IMR-90 (cell line): ENCODE measurements around the gene ARHGEF3. TPM values are rescaled to one million over a fixed set of nuclear protein-coding genes. Genes with fewer than 3 reads are reported as not detected.

Experiments
- ATAC-seq: fragments of 200-7000 bp; cut with Tn5 transposase; 2 replicates; pipeline ENCODE4 v1.9.1; 2020; ENCODE audit warnings: low read depth, mild to moderate bottlenecking, moderate library complexity
- BruUV-seq: library from RNA; stranded (reverse); fragments of 400-500 nt; replicated peaks from 2 replicates; lab custom pipeline; 2021; lab: Mats Ljungman, UMichigan
- CTCF ChIA-PET: fragments of 300-600 bp; formaldehyde crosslinking; extraction: SDS; loops from one replicate; lab custom pipeline; 2021; ENCODE audit warnings: antibody characterized with exemption; lab: Yijun Ruan, JAX
- POLR2A ChIA-PET: fragments of 300-600 bp; sonication (Branson Sonifier 250); formaldehyde crosslinking; loops from one replicate; lab custom pipeline; 2022; ENCODE audit warnings: antibody characterized with exemption; ENCODE audit not compliant: unreplicated experiment; lab: Charles Lee
- DNase-seq: peaks from one replicate; pipeline ENCODE4 v3.0.0; 2013
- H2AFZ ChIP-seq: replicated peaks from 2 replicates; pipeline ENCODE3; 2013; ENCODE audit warnings: low read length, mild to moderate bottlenecking; ENCODE audit not compliant: poor library complexity
- H2AK5ac ChIP-seq: 2 replicates; pipeline ENCODE4 v1.6.1; 2013; ENCODE audit warnings: low read depth, low read length, inconsistent platforms
- H2AK9ac ChIP-seq: replicated peaks from 2 replicates; pipeline ENCODE3; 2013; ENCODE audit warnings: mild to moderate bottlenecking, low read depth, low read length, moderate library complexity; ENCODE audit not compliant: poor library complexity
- H2BK120ac ChIP-seq: 2 replicates; pipeline ENCODE4 v1.6.1; 2013; ENCODE audit warnings: low read depth, low read length, inconsistent platforms
- H2BK15ac ChIP-seq: 3 replicates; pipeline ENCODE4 v1.6.1; 2013; ENCODE audit warnings: low read depth, low read length, inconsistent platforms
- H2BK20ac ChIP-seq: 2 replicates; pipeline ENCODE4 v1.6.1; 2013; ENCODE audit warnings: low read depth, mild to moderate bottlenecking, inconsistent platforms, low read length, moderate library complexity
- H2BK5ac ChIP-seq: 2 replicates; pipeline ENCODE4 v1.6.1; 2013; ENCODE audit warnings: mild to moderate bottlenecking, low read depth, low read length, inconsistent platforms; ENCODE audit not compliant: poor library complexity, severe bottlenecking
- H3K14ac ChIP-seq: replicated peaks from 2 replicates; pipeline ENCODE4 v1.6.1; 2013; ENCODE audit warnings: low read depth, low read length, inconsistent platforms
- H3K18ac ChIP-seq: 2 replicates; pipeline ENCODE4 v1.6.1; 2013; ENCODE audit warnings: low read depth, low read length, control low read depth
- H3K23ac ChIP-seq: 2 replicates; pipeline ENCODE4 v1.6.1; 2013; ENCODE audit warnings: low read depth, low read length, inconsistent platforms
- H3K27ac ChIP-seq: 2 replicates; pipeline ENCODE4 v1.5.1; 2013; ENCODE audit warnings: mild to moderate bottlenecking, control low read depth, low read length; ENCODE audit not compliant: insufficient read depth
- H3K27me3 ChIP-seq: 2 replicates; pipeline ENCODE4 v1.6.1; 2013; ENCODE audit warnings: low read length; ENCODE audit not compliant: control insufficient read depth, insufficient read depth
- H3K36me3 ChIP-seq: 2 replicates; pipeline ENCODE4 v1.6.1; 2013; ENCODE audit warnings: low read length, mixed read lengths; ENCODE audit not compliant: control insufficient read depth, insufficient read depth
- H3K4ac ChIP-seq: 2 replicates; pipeline ENCODE4 v1.6.1; 2013; ENCODE audit warnings: low read depth, low read length, inconsistent platforms
- H3K4me1 ChIP-seq: 2 replicates; pipeline ENCODE4 v1.6.1; 2013; ENCODE audit warnings: low read length, mixed read lengths; ENCODE audit not compliant: control insufficient read depth, insufficient read depth
- H3K4me2 ChIP-seq: 2 replicates; pipeline ENCODE4 v1.6.1; 2013; ENCODE audit warnings: low read depth, mild to moderate bottlenecking, control low read depth, low read length, moderate library complexity
- H3K4me3 ChIP-seq: 2 replicates; pipeline ENCODE4 v1.5.1; 2013; ENCODE audit warnings: low read depth, mild to moderate bottlenecking, control low read depth, low read length, moderate library complexity; ENCODE audit not compliant: insufficient read depth
- H3K56ac ChIP-seq: 2 replicates; pipeline ENCODE4 v1.6.1; 2013; ENCODE audit warnings: low read length, inconsistent platforms; ENCODE audit not compliant: insufficient read depth; ENCODE audit errors: extremely low read depth
- H3K79me1 ChIP-seq, 2 experiments: 2 replicates each; pipeline ENCODE4 v1.6.1; 2013; ENCODE audit warnings: low read length in 2 of 2, inconsistent platforms in 1 of 2, low read depth in 1 of 2
- H3K9ac ChIP-seq: 2 replicates; pipeline ENCODE4 v1.6.1; 2013; ENCODE audit warnings: low read depth, low read length, control low read depth
- H3K9me1 ChIP-seq: 2 replicates; pipeline ENCODE4 v1.6.1; 2013; ENCODE audit warnings: low read length, inconsistent platforms; ENCODE audit not compliant: insufficient read depth
- H3K9me3 ChIP-seq: 2 replicates; pipeline ENCODE4 v1.6.1; 2013; ENCODE audit warnings: low read length; ENCODE audit not compliant: control insufficient read depth, insufficient read depth
- H4K20me1 ChIP-seq: 2 replicates; pipeline ENCODE4 v1.6.1; 2013; ENCODE audit warnings: low read length, inconsistent platforms; ENCODE audit not compliant: insufficient read depth
- H4K5ac ChIP-seq: 2 replicates; pipeline ENCODE4 v1.6.1; 2013; ENCODE audit warnings: mild to moderate bottlenecking, low read depth, low read length, control low read depth
- H4K8ac ChIP-seq, 2 experiments: 2 replicates each; pipeline ENCODE4 v1.6.1; 2013; ENCODE audit warnings: low read depth in 2 of 2, low read length in 2 of 2, control low read depth in 1 of 2, inconsistent platforms in 1 of 2
- H4K91ac ChIP-seq: 2 replicates; pipeline ENCODE4 v1.6.1; 2013; ENCODE audit warnings: low read depth, low read length, inconsistent platforms; ENCODE audit not compliant: insufficient read depth
- BHLHE40 ChIP-seq: fragments of 150-350 bp; IDR thresholded peaks from 2 replicates; pipeline ENCODE4 v1.6.1; 2016; ENCODE audit warnings: mild to moderate bottlenecking, low read depth, low read length
- CEBPB ChIP-seq: IDR thresholded peaks from 2 replicates; pipeline ENCODE4 v1.6.1; 2012; ENCODE audit warnings: low read depth, low read length, improper control_type of control experiment
- CHD1 ChIP-seq: IDR thresholded peaks from 2 replicates; pipeline ENCODE4 v1.6.1; 2012; ENCODE audit warnings: low read depth, low read length, improper control_type of control experiment
- CTCF ChIP-seq: conservative IDR thresholded peaks from 2 replicates; pipeline ENCODE4 v1.5.1; 2012; ENCODE audit warnings: mild to moderate bottlenecking, low read depth, low read length, improper control_type of control experiment
- ELK1 ChIP-seq: fragments of 150-350 bp; IDR thresholded peaks from 2 replicates; pipeline ENCODE4 v1.6.1; 2016; ENCODE audit warnings: low read depth, mild to moderate bottlenecking, low read length, moderate library complexity, borderline replicate concordance
- FOS ChIP-seq: fragments of 150-350 bp; IDR thresholded peaks from 2 replicates; pipeline ENCODE4 v1.6.1; 2016; ENCODE audit warnings: low read depth, low read length
- MAFK ChIP-seq: IDR thresholded peaks from 2 replicates; pipeline ENCODE4 v1.6.1; 2012; ENCODE audit warnings: low read depth, low read length, improper control_type of control experiment
- MAZ ChIP-seq: IDR thresholded peaks from 2 replicates; pipeline ENCODE4 v1.6.1; 2012; ENCODE audit warnings: low read depth, mild to moderate bottlenecking, low read length, improper control_type of control experiment, moderate library complexity, borderline replicate concordance
- MXI1 ChIP-seq: IDR thresholded peaks from 2 replicates; pipeline ENCODE4 v1.6.1; 2012; ENCODE audit warnings: low read depth, mild to moderate bottlenecking, low read length, moderate library complexity, borderline replicate concordance
- NFE2L2 ChIP-seq: fragments of 150-350 bp; IDR thresholded peaks from 2 replicates; pipeline ENCODE4 v1.6.1; 2016; ENCODE audit warnings: low read depth, mild to moderate bottlenecking, low read length
- POLR2A ChIP-seq: IDR thresholded peaks from 2 replicates; pipeline ENCODE4 v1.6.1; 2012; ENCODE audit warnings: mild to moderate bottlenecking, low read depth, low read length
- RAD21 ChIP-seq: IDR thresholded peaks from 2 replicates; pipeline ENCODE4 v1.6.1; 2012; ENCODE audit warnings: low read length, improper control_type of control experiment
- RCOR1 ChIP-seq: IDR thresholded peaks from 2 replicates; pipeline ENCODE4 v1.6.1; 2012; ENCODE audit warnings: mild to moderate bottlenecking, low read length, improper control_type of control experiment; ENCODE audit not compliant: insufficient replicate concordance
- RFX5 ChIP-seq: IDR thresholded peaks from 2 replicates; pipeline ENCODE4 v1.8.0; 2012; ENCODE audit warnings: low read depth, mild to moderate bottlenecking, low read length, moderate library complexity
- SMC3 ChIP-seq: fragments of 150-350 bp; IDR thresholded peaks from 2 replicates; pipeline ENCODE4 v1.6.1; 2016; ENCODE audit warnings: low read depth, mild to moderate bottlenecking, antibody characterized with exemption, low read length, moderate library complexity
- WGBS, 2 experiments: methylation state at CpG; one replicate each; pipeline versions ENCODE4 v1.1.5 to v1.1.7; 2013; ENCODE audit warnings: missing lambda C conversion rate in 2 of 2; ENCODE audit not compliant: insufficient read length in 1 of 2; ENCODE audit errors: extremely low coverage in 2 of 2; 5-methylcytosine and 5-hydroxymethylcytosine counted together
- dilution Hi-C: fragments of 300-500 bp; cut with HindIII; formaldehyde crosslinking; loops from one replicate; pipeline ENCODE4 v1.14.3; 2018; ENCODE audit warnings: low sequenced_read_pairs; ENCODE audit not compliant: unreplicated experiment
- in situ Hi-C: fragments of 300-500 bp; cut with MboI; formaldehyde crosslinking; loops from 3 replicates; pipeline ENCODE4 v1.14.3; 2019; ENCODE audit warnings: low sequenced_read_pairs, inconsistent platforms, mixed read lengths
- intact Hi-C: fragments of 100-400 bp; cut with micrococcal nuclease; formaldehyde crosslinking; loops from 2 replicates; pipeline ENCODE4 v1.10.0; 2022
- polyA plus RNA-seq, 3 experiments: library from polyadenylated mRNA; depleted of rRNA; stranded (reverse); fragments of >200 nt; gene quantifications; 2 replicates each; pipeline ENCODE4 v1.2.3, GENCODE V29; 2012; ENCODE audit warnings: low replicate concordance in 1 of 3
- total RNA-seq: library from RNA; depleted of rRNA; stranded (reverse); fragments of >200 nt; gene quantifications from 2 replicates; pipeline ENCODE4 v1.2.3, GENCODE V29; 2012

The ARHGEF3 gene
- total and polyA plus RNA-seq, 2 of the 4 experiments (the other 2 are of a cell fraction): 2.1 to 2.3 TPM

- TF ChIP-seq MXI1: no peak
Observed at GRCh38 chr3:56694867-56695683, 106.7 kb downstream of the ARHGEF3 start (continued).

- in situ Hi-C loops: no loop called here
- POLR2A ChIA-PET: no interaction called here
- TF ChIP-seq MAZ: no peak
- no peak for TF ChIP-seq ELK1
- TF ChIP-seq NFE2L2: no peak
- TF ChIP-seq RFX5: no peak
- TF ChIP-seq SMC3: no peak
- no peak for TF ChIP-seq POLR2A
- TF ChIP-seq RAD21: no peak
- TF ChIP-seq CHD1: no peak
- TF ChIP-seq RCOR1: no peak
- TF ChIP-seq CTCF: no peak
- no peak for TF ChIP-seq BHLHE40
- TF ChIP-seq CEBPB: no peak
- TF ChIP-seq FOS: no peak
- no peak for TF ChIP-seq MAFK
- no peak for TF ChIP-seq MXI1
Observed at GRCh38 chr3:56693750-56694149, 108.0 kb downstream of the ARHGEF3 start.

More at GRCh38 chr3:56693750-56694149, 108.0 kb downstream of the ARHGEF3 start:
- H2BK15ac ChIP-seq: no peak overlapping the region
- no peak overlapping the region for H3K18ac ChIP-seq
- no peak overlapping the region for H4K5ac ChIP-seq
- H3K4me2 ChIP-seq: no peak overlapping the region
- no peak overlapping the region for H2AK9ac ChIP-seq
- DNase-seq (no peak), ATAC-seq (no peak)
- H3K14ac ChIP-seq: no peak overlapping the region
- H2BK5ac ChIP-seq: no peak overlapping the region
- BruUV-seq: no TSS peak
- no peaks in the 10 kb centered on the region for H3K9me1 ChIP-seq
- dilution Hi-C loops (no loop called here), intact Hi-C loops (no loop called here)
- H2BK20ac ChIP-seq: no peak overlapping the region
- no peak overlapping the region for H4K8ac ChIP-seq
- H3K27me3 ChIP-seq: no peaks in the 10 kb centered on the region
- 33% methylated on average over 1 of the region's 3 CpGs; no CpG with 5 or more reads in 1 of the 2 experiments for WGBS, 2 experiments
- H4K20me1 ChIP-seq: no peaks in the 10 kb centered on the region
- H3K23ac ChIP-seq: no peak overlapping the region
- H3K79me1 ChIP-seq: no peaks in the 10 kb centered on the region
- no peak overlapping the region for H2AK5ac ChIP-seq
- no peak overlapping the region for H2BK120ac ChIP-seq
- H2AFZ ChIP-seq: no peak overlapping the region
- no peak overlapping the region for H3K56ac ChIP-seq
- no peaks in the 10 kb centered on the region for H3K9me3 ChIP-seq
- CTCF ChIA-PET: interaction anchor here (0.8 to 1.3 kb wide), 2 partner anchors 9 to 295 kb away, joined by 3 read pairs; no protein-coding TSS in a partner anchor
- no peak overlapping the region for H3K9ac ChIP-seq
- no peak overlapping the region for H3K4ac ChIP-seq
- H3K36me3 ChIP-seq: no peaks in the 10 kb centered on the region
- H3K4me1 ChIP-seq: no peaks in the 10 kb centered on the region
- no peak overlapping the region for H3K4me3 ChIP-seq
- H3K27ac ChIP-seq: no peak overlapping the region
- H4K91ac ChIP-seq: no peak overlapping the region
